Stimulated activated CD8-positive, alpha-beta memory T cell treated with anti-CD3 and anti-CD28 coated beads, Interleukin-4, amount 100 ng/mL, for 48 hours (primary cell): ENCODE measurements around the gene ZNF423.
A peak's percentile ranks its signal among the peaks of the same experiment; 100 is the strongest.

Source experiments
- DNase-seq: peaks from one replicate; pipeline ENCODE4 v3.0.0-alpha.2; 2020

ZNF423 gene

GRCh38 chr16:49463529-49463928, 392.4 kb downstream of the ZNF423 start:
- DNase-seq = peak; percentile 64

DNA sequence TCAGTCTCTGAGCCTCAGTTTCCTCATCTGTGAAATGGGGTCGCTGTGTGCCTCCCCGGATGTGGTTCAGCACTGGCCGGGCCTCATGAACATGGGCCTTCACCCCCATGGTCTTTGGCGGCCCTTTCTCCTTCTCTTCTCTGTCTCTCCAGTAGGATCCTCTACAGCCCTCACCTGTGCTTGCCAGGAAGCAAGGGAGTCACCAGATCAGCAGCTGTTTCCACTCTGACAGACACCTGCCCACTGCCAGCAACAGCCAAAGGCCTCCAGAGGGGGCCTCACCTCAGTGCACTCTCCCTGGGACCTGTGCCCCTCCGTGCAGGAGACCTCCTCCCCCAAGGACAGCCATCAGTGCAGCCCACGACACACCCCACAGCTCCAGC, 392.9 kb downstream of the ZNF423 start:
- peak; percentile 25 for DNase-seq

- peak; percentile 19 for DNase-seq
Observed at GRCh38 chr16:49462362-49462988, 393.4 kb downstream of the ZNF423 start.

GRCh38 chr16:49461517-49461951, 394.4 kb downstream of the ZNF423 start:
- peak; percentile 14 for DNase-seq

DNA sequence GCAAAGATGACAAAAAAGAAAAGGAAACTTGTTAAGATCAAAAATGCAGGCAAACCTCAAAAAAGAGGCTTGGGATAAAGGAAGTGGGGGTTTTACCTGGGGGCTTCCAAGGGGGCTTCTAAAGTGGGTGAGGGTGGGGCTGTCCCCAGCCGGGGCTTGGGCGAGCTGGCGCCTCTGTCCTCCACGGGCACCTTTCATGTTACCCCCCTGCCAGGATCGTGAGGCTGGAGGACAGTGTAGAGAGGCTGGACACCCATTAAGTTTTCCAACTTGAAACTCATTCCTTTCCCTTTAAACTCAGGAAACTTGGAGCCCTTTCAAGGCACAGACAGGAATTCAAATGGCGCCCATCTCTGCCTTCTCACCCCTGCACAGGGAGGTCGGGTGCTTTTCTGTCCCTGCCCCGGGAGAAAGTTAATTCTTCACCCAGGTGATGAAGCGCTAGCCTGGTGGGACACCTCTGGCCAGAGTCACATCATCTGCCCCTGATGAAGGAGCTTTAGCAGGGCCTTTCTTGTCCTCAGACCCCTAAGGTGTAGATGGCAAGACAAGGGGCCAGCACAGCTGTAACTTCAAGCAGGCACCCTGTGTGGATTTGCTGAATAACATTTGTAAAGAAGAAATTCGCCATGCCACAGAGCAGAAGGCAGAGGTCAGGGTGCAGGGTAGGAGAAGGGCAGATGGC, 395.0 kb downstream of the ZNF423 start:
- peak; percentile 18 for DNase-seq

- peak; percentile 2 for DNase-seq
Observed at GRCh38 chr16:49459953-49460735, 395.8 kb downstream of the ZNF423 start.

GRCh38 chr16:49458656-49459445, 397.1 kb downstream of the ZNF423 start:
- DNase-seq = peak; percentile 10

- peak; percentile 4 for DNase-seq
Observed at GRCh38 chr16:49458243-49458642, 397.7 kb downstream of the ZNF423 start.

- DNase-seq = peak; percentile 13
Observed at GRCh38 chr16:49457196-49457595, 398.7 kb downstream of the ZNF423 start.

DNA sequence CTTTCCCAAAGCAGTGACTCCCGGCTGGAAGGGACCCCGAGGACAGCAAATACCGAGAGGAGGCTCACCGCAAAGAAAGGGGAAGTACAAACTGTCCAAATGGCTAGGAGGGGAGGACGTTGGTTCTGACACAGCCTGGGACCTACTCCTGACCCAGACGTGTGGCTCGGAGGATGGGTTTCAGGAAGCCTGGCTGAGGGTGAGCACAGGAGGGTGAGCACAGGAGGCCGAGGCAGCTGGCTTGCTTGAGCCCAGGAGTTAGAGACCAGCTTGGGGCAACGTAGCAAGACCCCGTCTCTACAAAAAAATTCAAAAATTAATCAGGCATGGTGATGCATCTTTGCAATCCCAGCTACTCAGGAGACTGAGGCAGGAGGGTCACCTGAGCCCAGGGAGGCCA, 399.1 kb downstream of the ZNF423 start:
- no peak for DNase-seq

GRCh38 chr16:49455991-49456745, 399.7 kb downstream of the ZNF423 start:
- DNase-seq = no peak

DNA sequence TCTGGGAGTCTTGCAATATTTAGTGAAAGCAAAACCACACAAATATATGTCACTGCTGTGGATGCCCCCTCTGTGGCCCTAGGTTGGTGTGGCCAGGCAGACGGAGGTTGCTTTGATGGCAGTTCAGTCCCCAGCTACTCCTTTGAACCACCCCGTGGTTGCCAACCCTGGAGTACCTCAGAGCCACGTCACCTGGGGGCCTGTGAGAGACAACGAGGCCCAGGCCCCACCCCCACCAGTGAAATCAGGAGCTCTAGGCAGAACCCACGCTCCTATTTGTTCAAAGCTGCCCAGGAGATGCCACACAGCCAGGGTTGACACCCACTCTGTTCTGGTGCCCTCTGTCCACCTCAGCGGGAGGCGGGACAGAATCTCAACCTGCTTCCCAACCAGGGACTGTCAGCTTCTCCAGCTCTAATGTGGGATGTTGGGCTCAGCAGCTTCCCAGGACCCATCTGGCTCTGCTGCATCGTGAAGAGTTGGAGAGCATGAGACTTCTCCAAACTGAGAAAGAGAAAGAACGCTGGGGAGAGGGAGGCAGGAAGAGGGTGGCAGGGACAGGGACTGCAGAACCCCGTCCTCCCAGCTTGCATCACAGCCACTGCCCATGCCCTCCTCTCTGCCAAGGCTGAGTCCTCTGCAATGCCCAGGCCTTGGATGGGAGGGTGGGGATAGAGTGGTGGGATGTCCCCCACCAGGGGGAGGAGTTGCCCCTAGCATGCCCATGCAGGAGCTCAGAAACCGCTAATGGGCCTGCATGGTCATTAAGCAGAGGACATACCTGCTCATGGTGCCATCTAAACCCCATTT, 400.5 kb downstream of the ZNF423 start:
- no peak for DNase-seq

DNA sequence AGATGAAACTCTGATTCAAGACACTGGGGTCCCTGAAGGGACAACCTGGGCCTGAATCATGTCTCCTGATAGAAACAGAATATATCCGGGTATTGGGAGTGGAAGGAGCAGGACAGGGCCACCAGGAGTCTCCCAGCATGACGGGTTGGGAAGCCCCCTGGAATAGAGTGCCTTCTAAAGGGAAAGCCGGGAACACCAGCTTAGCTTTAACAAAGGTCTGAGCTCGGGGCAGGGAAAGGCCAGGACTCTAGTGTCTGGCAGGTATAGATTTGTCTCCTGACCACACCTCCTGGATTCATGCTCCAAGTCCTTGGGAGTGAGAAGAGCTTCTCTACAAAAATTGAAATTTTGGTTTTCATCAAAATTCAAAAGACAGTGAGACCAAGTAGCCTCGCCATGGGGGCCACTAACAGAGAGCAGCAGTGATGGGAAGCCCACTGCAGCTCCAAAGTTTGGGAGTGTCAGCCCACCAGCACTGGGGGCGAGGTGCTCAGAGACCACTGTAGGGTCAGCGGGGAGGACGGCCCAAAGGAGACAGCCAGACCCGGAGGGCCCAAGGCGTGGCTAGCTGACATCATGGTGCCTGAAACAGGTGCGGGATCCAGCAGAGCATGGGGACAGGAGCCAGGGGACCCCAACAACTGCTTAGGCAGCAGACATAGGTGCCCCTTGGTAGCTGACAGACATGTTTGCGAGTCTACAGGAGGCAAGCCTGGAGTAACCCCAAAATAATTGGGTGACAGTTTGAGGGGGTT, 401.3 kb downstream of the ZNF423 start:
- DNase-seq = no peak

DNA sequence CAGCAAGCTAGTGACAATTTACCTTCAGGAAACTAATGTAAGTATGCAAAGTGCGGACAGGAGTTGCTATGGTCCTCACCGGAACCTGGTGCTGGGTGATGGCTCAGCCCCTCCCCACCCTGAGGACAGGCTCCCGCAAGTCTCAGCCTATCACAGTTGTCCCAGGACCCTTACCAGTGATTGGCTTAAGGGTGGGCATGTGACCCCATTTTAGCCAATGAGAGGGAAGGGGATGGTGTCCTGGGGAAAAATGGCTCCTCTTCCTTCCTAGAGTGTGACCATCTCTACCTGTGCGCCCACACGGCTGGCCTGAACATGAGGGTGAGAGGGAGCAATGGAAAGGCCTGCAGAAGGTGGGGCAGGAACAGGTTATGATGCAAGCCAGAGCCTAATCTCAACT, 401.9 kb downstream of the ZNF423 start:
- no peak for DNase-seq

GRCh38 chr16:49453021-49453420, 402.9 kb downstream of the ZNF423 start:
- DNase-seq = no peak

DNA sequence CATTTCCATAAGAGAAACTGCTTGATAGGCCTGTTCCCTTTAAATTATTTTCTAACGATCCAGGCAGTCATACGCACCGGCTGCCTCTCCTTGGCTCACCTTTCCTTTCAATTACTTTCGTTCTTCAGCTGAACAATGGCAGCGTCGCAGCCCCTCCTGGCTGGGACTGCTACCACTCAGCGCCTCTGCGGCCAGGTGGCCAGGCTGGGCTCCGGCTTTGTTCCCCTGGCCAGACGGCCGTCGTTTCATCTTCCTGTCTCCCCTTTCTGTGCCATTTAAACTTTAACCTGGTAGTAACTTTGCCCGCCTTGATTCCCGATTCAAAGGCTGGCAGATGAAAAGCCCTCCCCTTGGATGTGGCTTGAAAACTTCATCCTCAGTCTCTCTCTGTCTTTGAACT, 403.3 kb downstream of the ZNF423 start:
- no peak for DNase-seq

GRCh38 chr16:49452108-49452507, 403.8 kb downstream of the ZNF423 start:
- DNase-seq = no peak

- DNase-seq = no peak
Observed at GRCh38 chr16:49446805-49447204, 409.1 kb downstream of the ZNF423 start.

DNA sequence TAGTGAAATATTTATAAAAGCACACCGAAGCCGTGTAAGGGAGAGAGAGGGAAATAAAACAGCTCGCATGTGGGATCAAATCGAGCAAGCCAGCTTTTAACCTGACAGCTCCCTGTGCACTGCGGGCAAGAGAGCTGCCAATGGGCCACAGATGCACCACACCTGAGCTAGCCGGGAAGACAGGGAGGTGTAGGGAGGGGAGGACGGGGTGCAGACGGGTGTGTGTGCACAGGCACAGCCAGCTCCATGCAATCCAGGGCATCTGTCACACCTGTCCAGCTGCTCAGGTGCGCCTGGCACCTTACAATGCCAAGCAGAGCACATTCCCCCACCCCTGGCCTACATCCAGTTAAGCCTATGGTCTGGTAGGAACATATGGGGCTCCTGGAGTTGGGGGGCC, 412.3 kb downstream of the ZNF423 start:
- no peak for DNase-seq

DNA sequence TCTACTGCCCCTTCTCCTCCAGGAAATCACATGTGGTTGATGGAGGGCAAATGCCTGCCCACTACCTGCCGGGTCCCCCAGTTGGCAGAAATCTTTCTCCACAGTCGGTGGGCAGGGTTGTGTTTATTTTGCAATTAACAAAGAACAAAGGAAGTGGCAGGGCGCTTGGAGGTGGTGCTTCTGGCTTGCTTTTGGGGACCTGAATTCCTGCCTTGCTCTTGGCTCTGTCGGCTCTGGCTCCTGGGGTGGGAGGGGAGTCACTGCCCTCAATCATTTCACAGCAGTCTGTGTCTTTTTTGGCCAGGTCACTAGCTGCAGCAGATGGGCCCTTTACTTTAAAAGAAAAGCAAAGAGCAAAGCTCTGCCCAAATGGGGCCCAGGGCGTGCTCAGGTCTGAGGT, 413.1 kb downstream of the ZNF423 start:
- DNase-seq = no peak

DNA sequence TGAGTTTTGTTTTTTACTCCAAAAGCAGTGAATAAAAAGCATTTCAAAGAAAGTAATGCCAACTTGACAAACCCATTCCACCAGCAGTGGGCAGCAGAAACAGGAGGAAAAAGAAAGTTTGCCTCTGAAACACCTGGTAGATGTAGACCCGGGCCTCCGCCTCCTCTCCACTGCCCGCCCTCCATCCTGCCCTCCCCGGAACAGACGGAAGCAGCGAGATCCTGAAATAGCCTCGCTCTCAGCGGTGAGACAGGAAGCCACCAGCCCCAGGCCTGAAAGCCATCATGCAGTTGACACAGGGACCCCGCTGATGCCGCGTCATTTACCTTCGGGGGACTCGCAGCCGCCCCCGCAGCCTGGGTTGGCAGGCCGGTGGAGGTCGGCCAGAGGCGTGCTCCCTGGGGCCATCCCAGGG, 414.5 kb downstream of the ZNF423 start:
- DNase-seq = peak; percentile 59
